ENCODE results near the gene TAS2R40. TPM values are rescaled to one million over a fixed set of nuclear protein-coding genes. Genes with fewer than 3 reads are reported as not detected.

TAS2R40 gene
- total RNA-seq, 1 experiment from 2014 or later, result not detected

- no peaks in the 10 kb centered on the region for H3K4me1 Mint-ChIP-seq (ENCODE audit: low read depth, unreplicated experiment)
- H3K27ac Mint-ChIP-seq (ENCODE audit: unreplicated experiment), result no peak overlapping the region
- H3K9me3 Mint-ChIP-seq (ENCODE audit: low read depth, unreplicated experiment), result no peaks in the 10 kb centered on the region
- intact Hi-C loops (cut with micrococcal nuclease; ENCODE audit: unreplicated experiment), result loop anchor here (5.0 to 10.0 kb wide), 2 partner anchors 331 to 364 kb away; partner anchors contain the start of gene TRPV6
- H3K36me3 Mint-ChIP-seq (ENCODE audit: insufficient read depth, unreplicated experiment), result no peaks in the 10 kb centered on the region
- H3K27me3 Mint-ChIP-seq (ENCODE audit: unreplicated experiment), result peaks cover 27% of the 10 kb centered on the region
- BruUV-seq (replicated peaks), result no TSS peak
- no peak for DNase-seq
- TF ChIP-seq, protein P1, sequence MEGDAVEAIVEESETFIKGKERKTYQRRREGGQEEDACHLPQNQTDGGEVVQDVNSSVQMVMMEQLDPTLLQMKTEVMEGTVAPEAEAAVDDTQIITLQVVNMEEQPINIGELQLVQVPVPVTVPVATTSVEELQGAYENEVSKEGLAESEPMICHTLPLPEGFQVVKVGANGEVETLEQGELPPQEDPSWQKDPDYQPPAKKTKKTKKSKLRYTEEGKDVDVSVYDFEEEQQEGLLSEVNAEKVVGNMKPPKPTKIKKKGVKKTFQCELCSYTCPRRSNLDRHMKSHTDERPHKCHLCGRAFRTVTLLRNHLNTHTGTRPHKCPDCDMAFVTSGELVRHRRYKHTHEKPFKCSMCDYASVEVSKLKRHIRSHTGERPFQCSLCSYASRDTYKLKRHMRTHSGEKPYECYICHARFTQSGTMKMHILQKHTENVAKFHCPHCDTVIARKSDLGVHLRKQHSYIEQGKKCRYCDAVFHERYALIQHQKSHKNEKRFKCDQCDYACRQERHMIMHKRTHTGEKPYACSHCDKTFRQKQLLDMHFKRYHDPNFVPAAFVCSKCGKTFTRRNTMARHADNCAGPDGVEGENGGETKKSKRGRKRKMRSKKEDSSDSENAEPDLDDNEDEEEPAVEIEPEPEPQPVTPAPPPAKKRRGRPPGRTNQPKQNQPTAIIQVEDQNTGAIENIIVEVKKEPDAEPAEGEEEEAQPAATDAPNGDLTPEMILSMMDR (IDR thresholded peaks at IDR 0.05; ENCODE audit: unreplicated experiment), result no peak
- CTCF ChIA-PET, result interaction anchor here (2.3 kb wide), 1 partner anchor 204 kb away, joined by 12 read pairs; no protein-coding TSS in a partner anchor
- H3K4me3 Mint-ChIP-seq (ENCODE audit: low read depth, unreplicated experiment), result no peak overlapping the region
These were observed 5.7 kb upstream of the TAS2R40 start for GRCh38 chr7:143216151-143216550.

DNA sequence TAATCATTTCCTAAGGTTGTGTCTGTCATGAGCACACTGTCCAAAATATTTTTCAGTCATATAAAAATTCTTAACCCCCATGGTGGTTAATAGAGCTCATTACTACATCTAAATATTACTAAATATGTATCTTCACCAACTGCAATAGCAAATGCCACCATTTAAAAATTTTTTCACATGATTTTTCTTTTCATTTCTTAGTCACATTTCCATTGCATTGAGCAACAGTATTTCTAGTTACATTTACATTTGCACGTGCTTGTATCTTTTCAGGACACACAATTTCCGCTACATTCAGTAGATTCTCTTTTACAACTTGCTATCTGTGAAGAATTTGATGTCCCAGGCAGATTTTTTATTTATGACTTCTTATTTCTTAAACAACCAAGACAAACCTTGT lies 5.2 kb upstream of the TAS2R40 start:
- H3K4me1 Mint-ChIP-seq (ENCODE audit: low read depth, unreplicated experiment), result no peaks in the 10 kb centered on the region
- no TSS peak for BruUV-seq (replicated peaks)
- CTCF ChIA-PET, result interaction anchor here (0.9 to 2.3 kb wide), 3 partner anchors 10 to 209 kb away, joined by 3 to 12 read pairs (median 3); no protein-coding TSS in a partner anchor
- no peaks in the 10 kb centered on the region for H3K9me3 Mint-ChIP-seq (ENCODE audit: low read depth, unreplicated experiment)
- TF ChIP-seq, protein P1 (IDR thresholded peaks at IDR 0.05; ENCODE audit: unreplicated experiment), result no peak
- DNase-seq, result no peak
- H3K27me3 Mint-ChIP-seq (ENCODE audit: unreplicated experiment), result peaks cover 32% of the 10 kb centered on the region
- intact Hi-C loops (cut with micrococcal nuclease; ENCODE audit: unreplicated experiment), result loop anchor here (5.0 to 10.0 kb wide), 2 partner anchors 332 to 364 kb away; partner anchors contain the start of gene TRPV6
- H3K36me3 Mint-ChIP-seq (ENCODE audit: insufficient read depth, unreplicated experiment), result no peaks in the 10 kb centered on the region
- no peak overlapping the region for H3K4me3 Mint-ChIP-seq (ENCODE audit: low read depth, unreplicated experiment)
- no peak overlapping the region for H3K27ac Mint-ChIP-seq (ENCODE audit: unreplicated experiment)

GRCh38 chr7:143217806-143218205 lies 4.0 kb upstream of the TAS2R40 start:
- no TSS peak for BruUV-seq (replicated peaks)
- intact Hi-C loops (cut with micrococcal nuclease; ENCODE audit: unreplicated experiment), result loop anchor here (5.0 to 10.0 kb wide), 2 partner anchors 333 to 366 kb away; partner anchors contain the start of gene TRPV6

GRCh38 chr7:143221286-143221685 lies 551 bp upstream of the TAS2R40 start:
- H3K9me3 Mint-ChIP-seq (ENCODE audit: low read depth, unreplicated experiment), result no peaks in the 10 kb centered on the region
- H3K36me3 Mint-ChIP-seq (ENCODE audit: insufficient read depth, unreplicated experiment), result no peaks in the 10 kb centered on the region
- peaks cover 58% of the 10 kb centered on the region for H3K27me3 Mint-ChIP-seq (ENCODE audit: unreplicated experiment)
- BruUV-seq (replicated peaks), result no TSS peak
- no peak for DNase-seq
- CTCF ChIA-PET, result interaction anchor here (2.1 kb wide), 1 partner anchor 20 kb away, joined by 6 read pairs; no protein-coding TSS in a partner anchor
- intact Hi-C loops (cut with micrococcal nuclease; ENCODE audit: unreplicated experiment), result no loop called here
- no peak overlapping the region for H3K4me3 Mint-ChIP-seq (ENCODE audit: low read depth, unreplicated experiment)
- TF ChIP-seq, protein P1 (IDR thresholded peaks at IDR 0.05; ENCODE audit: unreplicated experiment), result no peak
- H3K4me1 Mint-ChIP-seq (ENCODE audit: low read depth, unreplicated experiment), result peaks cover 9% of the 10 kb centered on the region
- H3K27ac Mint-ChIP-seq (ENCODE audit: unreplicated experiment), result no peak overlapping the region

More at GRCh38 chr7:143217806-143218205, 4.0 kb upstream of the TAS2R40 start:
- no peaks in the 10 kb centered on the region for H3K9me3 Mint-ChIP-seq (ENCODE audit: low read depth, unreplicated experiment)
- no peak overlapping the region for H3K27ac Mint-ChIP-seq (ENCODE audit: unreplicated experiment)
- no peak for DNase-seq
- peaks cover 44% of the 10 kb centered on the region for H3K27me3 Mint-ChIP-seq (ENCODE audit: unreplicated experiment)
- no peak overlapping the region for H3K4me3 Mint-ChIP-seq (ENCODE audit: low read depth, unreplicated experiment)
- H3K4me1 Mint-ChIP-seq (ENCODE audit: low read depth, unreplicated experiment), result no peaks in the 10 kb centered on the region
- no peaks in the 10 kb centered on the region for H3K36me3 Mint-ChIP-seq (ENCODE audit: insufficient read depth, unreplicated experiment)
- TF ChIP-seq, protein P1 (IDR thresholded peaks at IDR 0.05; ENCODE audit: unreplicated experiment), result no peak
- CTCF ChIA-PET, result interaction anchor here (0.9 to 1.1 kb wide), 2 partner anchors 9 to 210 kb away, joined by 3 read pairs; no protein-coding TSS in a partner anchor
